GM21367 (cell line): ENCODE data around the gene ACER1.
"Not testable (repeated sequence)": the region's sequence is repeated elsewhere in the genome, so short reads cannot be mapped to it uniquely, and the experiment has no call there.

Source experiments
- ATAC-seq: cut with Tn5 transposase; IDR thresholded peaks from one replicate; pipeline ENCODE4 v1.9.1; 2021; ENCODE audit not compliant: unreplicated experiment

ACER1 gene

DNA sequence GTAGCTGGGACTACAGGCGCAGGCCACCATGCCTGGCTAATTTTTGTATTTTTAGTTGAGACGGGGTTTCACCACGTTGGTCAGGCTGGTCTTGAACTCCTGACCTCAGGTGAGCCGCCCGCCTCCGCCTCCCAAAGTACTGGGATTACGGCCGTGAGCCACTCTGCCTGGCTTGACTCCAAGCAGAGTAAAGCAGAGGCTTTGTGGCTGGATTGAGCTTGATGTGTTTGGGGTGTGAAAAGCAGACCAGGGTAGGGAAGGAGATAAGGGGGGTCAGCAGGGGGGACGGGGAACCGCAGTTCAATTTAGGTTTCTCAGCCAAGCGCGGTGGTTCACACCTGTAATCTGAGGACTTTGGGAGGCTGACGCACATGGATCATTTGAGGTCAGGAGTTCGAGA lies 23.8 kb upstream of the ACER1 start:
- ATAC-seq, result no peak

DNA sequence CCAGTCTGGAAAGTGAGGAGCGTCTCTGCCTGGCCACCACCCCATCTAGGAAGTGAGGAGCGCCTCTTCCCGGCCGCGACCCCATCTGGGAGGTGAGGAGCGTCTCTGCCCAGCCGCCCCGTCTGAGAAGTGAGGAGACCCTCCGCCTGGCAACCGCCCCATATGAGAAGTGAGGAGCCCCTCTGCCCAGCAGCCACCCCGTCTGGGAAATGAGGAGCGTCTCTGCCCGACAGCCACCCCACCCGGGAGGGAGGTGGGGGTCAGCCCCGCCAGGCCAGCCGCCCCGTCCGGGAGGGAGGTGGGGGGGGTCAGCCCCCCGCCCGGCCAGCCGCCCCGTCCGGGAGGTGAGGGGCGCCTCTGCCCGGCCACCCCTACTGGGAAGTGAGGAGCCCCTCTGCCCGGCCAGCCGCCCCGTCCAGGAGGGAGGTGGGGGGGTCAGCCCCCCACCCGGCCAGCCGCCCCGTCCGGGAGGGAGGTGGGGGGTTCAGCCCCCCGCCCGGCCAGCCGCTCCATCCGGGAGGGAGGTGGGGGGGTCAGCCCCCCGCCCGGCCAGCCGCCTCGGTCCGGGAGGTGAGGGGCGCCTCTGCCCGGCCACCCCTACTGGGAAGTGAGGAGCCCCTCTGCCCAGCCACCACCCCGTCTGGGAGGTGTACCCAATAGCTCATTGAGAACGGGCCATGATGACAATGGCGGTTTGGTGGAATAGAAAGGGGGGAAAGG lies 22.1 kb upstream of the ACER1 start:
- ATAC-seq, result not testable (repeated sequence)

DNA sequence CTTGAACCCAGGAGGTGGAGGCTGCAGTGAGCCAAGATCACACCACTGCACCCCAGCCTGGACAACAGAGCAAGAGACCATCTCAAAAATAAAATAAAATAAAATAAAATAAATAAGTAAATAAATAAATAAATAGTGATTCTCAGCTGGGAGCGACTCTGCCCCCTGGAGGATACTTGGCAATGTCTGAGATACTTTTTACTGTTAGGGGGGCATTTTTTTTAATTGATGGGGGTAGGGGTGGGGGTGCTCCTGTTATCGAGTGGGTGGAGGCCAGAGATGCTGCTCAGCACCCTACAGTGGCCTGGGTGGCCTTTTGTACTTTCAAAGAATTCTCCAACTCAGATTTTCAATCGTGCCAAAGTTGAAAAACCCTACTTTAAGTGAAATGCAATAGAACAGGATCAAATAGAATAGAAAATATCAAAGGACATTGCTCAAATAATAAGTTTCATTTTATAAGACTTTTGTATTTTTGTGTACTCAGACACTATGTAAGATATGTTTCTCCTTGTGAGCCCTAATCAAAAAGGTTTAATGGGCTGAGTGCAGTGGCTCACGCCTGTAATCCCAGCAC lies 20.8 kb upstream of the ACER1 start:
- no peak for ATAC-seq

DNA sequence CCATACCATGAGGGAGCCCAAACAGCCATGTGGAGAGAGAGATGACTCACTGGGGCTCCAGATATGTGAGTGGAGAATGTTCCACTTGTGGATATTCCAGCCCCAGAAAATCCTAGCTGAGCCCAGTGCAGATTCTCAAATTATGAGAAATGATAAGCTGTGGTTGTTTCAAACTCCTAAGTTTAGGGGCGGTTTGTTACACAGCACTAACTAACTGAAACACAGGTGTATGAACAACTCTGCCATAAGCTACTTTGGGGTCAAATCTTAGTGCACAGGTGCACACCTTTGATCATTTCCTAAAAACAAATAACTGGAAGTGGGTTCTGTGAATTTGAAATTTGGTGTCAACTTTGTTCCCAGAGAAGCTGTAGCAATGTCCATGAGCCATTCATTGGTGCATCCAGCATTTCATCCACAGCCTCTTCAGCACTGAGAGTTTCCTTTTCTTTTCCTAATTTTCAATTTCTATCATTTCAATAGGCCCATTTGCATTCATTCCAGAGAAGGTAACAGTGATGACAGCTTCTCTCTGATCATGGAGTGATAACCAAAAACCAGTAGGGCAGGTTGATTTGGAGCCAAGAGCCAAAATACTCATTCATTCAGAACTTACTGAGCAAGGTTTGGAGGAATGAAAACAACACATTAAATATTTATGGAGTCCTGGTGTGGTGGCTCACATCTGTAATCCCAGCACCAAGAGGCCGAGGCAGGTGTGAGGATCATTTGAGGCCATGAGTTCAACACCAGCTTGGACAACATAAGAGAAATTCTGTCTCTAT lies 19.2 kb upstream of the ACER1 start:
- no peak for ATAC-seq

DNA sequence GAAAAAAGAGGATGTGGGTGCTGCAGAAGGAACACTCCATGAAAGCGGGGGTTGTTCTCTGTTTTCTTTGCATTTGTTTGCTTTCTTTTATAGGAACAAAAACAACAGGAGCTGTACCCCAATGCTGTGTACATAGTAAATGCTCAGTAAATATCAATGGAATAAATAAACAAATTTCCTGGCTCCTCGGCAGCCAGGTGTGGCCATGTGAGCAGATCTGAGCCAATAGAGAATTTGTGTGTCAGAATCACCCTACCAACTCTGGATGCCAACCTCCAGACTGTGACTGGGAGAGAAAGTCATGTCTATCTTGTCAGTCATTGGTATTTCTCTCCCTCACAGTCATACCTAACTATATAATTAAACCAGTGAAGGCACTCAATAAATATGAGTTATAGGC lies 17.3 kb upstream of the ACER1 start:
- no peak for ATAC-seq

DNA sequence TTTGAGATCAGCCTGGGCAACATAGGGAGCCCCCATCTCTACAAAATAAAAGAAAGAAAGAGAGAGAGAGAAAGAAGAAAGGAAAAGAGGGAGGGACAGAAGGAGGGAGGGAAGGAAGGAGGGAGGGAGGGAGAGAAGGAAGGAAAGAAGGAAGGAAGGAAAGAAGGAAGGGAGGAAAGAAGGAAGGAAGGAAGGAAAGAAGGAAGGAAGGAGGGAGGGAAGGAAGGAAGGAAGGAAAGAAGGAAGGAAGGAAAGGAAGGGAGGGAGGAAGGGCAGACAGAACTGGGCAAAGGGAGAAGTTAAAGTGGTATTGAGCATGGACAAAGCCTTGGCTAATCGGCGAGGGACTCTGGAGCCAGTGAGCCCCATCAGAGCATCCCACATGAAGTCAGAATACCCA lies 15.9 kb upstream of the ACER1 start:
- not testable (repeated sequence) for ATAC-seq

DNA sequence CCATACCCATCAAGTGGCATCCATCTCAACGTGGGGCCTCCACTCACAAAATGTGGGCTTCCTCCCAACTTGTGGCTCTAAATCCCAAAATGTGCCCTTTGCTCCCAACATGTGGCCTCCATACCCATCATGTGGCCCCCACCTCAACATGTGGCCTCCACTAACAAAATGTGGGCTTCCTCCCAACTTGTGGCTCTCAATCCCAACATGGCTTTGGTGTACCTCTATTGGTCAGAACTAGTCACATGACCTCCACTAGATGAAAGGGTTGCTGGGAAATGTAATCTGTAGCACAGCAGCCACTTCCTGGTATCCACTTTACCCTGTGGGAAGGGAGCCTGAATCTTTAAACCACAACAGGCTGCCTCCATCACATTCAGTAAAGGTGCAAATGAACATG lies 10.1 kb upstream of the ACER1 start:
- no peak for ATAC-seq

DNA sequence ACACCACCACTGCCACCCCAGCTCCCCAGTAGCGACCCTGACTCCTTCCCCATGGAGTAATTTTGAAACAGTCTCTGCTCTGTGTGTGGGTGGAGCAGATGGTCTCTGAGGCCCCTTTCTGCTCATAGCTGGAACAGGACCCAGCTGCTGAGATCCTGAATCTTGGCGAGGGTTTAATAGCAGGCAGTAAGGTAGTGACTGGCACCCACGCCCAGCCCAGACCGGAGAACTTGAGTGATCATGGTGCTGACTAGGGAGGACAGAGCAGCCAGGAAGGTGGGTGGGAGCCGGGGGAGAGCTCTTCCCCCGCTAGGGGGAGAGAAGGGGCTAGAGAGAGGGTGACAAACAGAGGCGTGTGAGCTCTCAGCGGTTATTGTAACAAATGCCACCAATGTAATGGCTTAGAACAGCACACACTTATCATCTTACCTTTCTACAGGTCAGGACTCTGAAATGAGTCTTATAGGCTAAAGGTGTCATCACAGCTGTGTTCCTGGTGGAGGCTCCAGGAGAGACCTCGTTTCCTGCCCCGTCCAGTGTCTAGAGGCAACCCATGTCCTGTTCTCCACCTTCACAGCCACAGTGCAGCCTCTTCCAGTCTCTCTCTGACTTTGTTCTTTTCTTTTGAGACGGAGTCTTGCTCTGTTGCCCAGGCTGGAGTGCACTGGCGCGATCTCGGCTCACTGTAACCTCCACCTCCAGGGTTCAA lies 7.2 kb upstream of the ACER1 start:
- ATAC-seq, result no peak

DNA sequence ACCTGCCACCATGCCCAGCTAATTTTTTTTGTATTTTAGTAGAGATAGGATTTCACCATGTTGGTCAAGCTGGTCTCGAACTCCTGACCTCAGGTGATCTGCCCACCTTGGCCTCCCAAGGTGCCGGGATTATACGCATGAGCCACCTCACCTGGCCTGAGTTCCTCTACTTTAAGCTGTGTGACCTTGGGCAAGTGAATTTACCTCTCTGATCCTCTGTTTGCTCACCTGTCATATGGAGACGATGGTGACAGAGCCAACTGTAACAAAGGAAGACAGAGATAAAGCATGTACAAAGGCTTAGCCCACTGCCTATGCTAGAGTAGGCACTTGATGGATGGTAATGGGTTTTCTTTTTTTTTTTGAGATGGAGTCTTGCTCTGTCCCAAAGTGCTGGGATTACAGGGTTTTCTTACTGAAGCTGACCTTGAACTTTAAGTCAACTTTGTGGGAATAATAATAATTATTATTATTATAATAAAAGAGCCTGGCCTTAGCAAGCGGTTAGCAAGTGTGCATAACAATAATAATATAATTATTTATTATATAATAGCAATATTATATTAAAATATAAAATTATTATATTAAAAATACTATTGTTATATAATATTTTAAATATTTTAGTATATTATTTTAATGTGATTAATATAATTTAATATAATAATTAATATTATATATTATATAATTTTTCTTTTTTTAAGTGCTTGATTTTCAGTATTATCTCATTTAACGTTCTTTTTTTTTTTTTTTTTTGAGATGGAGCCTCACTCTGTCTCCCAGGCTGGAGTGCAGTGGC lies 1.3 kb upstream of the ACER1 start:
- ATAC-seq, result no peak

DNA sequence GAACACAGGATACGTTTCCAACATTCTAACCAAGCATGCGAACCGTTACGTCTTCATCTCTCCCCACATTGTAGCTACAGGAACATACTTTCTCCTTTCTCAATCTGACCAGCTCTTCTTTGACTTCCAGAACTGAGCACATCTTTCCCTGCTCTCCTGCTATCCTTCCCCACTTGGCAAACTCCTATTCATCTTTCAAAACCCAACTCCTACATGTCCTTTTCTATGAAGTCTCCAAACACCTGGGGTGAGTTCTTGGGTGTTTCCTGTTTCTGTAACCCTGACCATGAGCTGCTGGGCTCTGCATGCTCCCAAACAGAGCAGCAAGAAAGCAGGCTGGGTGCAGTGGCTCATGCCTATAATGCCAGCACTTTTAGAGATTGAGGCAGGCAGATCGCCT lies 6.6 kb downstream of the ACER1 start:
- no peak for ATAC-seq

DNA sequence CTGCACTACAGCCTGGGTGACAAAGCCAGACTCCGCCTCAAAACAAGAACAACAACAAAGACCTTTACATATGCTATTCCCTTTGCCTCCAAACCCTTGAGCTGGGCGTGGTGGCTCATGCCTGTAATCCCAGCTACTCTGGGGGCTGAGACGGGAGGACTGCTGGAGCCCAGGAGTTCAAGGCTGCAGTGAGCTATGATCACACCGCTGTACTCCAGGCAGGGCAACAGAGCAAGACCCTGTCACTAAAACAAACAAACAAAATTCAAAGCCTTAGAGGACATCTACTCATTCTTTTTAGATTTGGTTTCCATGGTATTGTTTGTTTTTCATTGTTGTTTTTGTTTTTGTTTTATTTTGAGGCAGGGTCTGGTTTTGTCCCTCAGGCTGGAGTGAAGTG lies 7.8 kb downstream of the ACER1 start:
- no peak for ATAC-seq

DNA sequence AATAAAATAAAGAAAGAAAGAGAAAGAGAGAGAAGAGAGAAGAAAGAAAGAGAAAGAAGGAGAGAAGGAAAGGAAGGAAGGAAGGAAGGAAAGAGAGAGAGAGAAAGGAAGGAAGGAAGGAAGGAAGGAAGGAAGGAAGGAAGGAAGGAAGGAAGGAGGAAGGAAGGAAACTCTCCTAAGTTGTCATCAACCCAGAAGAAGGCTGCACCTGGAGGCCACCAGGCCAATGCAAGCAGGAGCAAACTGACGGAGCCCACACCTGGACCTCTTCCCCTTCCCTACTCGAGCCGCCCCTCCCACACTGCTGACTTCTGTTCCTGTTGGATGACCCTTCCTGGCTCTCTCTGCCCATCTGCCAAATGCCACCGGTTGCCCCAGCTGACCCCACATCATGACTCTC lies 8.7 kb downstream of the ACER1 start:
- ATAC-seq, result no peak

DNA sequence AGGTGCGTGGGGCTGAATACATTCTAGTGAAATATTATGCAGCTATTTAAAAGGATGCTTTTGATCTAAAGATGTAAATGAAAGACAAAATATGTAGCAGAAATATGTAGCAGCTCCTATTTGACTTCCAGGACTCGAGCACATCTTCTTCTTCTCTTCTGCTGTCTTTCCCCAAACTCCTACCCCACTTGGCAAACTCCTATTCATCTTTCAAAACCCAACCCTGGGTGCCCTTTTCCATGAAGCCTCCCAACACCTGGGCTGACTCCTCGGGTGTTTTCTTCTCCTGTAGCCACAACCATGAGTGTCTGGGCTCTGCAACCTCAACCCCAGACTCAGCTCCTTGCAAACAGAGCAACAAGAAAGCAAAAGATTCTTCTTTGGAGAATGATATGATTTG lies 11.1 kb downstream of the ACER1 start:
- ATAC-seq, result no peak

DNA sequence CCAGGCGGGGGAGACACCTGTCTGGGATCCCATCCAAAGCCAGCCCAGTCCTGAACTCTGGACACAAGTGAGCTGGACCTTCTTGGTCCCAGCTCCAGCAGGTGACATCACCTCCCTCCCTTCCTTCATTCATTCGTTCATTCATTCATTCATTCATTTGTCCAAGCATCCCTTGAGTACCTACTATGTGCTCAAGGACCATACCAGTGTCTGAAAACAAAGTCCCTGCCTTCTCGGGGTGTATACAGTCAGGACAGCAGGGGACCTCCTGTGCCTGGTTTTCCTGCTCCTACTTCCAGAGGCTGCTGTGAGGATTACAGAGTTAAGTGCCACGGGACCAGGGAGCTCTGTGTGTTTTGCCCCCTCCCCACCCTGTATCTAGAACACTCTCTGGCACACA lies 14.0 kb downstream of the ACER1 start:
- ATAC-seq, result no peak

DNA sequence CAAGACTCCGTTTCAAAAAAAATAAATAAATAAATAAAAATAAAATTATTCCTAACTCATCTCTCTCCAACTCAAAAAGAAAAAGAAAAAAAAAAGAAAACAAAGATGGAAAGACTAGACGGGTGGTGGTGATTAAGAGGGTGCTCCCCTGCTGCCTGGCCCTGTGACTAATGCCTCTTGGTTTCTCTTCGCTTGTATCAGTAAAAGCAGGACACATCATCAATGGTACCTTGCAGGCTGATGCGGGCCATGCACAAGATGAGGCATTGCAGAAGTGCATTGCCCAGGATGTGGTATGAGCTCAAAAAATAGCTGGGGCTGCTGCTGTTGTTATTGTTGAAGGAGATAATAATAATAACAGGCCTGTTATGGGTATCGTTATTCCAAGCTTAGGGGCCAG lies 14.6 kb downstream of the ACER1 start:
- no peak for ATAC-seq

DNA sequence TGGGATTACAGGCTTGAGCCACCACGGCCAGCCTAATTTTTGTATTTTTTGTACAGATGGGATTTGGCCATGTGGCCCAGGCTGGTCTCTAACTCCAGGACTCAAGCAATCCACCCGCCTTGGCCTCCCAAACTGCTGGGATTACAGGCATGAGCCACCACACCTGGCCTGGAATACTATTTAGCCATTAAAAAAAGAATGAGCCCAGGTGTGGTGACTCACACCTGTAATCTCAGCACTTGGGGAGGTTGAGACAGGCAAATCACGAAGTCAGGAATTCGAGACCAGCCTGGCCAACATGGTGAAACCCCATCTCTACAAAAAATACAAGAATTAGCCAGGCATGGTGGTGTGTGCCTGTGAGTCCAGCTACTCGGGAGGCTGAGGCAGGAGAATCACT lies 17.8 kb downstream of the ACER1 start:
- not testable (repeated sequence) for ATAC-seq

DNA sequence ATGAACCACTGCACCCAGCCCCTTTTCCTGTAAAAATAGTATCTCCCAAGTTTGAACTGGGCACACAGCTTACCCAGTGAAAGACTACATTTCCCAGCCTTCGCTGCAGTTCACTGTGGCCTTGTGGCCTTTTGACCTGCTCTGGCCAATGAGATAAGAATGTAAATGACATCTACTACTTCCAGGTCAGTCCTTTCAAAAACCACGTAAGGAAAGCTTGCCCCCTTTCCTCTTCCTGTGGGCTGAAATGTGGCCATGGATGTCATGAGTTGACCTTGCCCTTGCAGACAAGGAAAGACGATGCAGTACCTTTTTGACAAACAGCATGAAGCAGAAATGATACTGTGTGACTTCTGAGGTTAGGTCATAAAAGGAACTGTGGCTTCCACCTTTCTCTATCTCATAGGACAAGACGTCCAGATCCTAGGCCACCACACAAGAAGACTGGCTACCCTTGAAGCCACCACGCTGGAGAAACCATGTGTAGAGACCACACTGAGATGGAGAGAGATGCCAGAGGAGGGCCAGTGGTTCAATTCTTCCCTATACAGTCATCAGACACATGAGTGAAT lies 19.9 kb downstream of the ACER1 start:
- ATAC-seq, result no peak

DNA sequence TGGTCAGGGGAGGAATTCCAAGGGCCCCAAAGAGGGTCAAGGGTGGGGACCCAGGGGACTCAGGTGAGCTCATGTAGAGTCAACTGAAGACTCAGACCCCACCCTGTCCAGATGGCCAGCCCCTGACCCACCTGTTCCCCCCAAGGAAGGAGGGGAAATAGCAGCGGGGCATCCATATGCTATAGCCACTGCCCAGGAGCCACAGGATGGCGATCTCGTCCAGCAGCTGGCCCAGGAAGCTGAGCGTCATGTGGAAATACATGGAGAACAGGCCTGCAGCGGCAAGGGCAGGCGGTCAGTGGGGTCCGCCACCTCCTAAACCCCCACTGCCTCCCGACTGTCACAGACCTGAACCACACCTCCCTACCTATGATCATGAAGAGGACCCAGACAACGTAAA lies 21.4 kb downstream of the ACER1 start:
- no peak for ATAC-seq

DNA sequence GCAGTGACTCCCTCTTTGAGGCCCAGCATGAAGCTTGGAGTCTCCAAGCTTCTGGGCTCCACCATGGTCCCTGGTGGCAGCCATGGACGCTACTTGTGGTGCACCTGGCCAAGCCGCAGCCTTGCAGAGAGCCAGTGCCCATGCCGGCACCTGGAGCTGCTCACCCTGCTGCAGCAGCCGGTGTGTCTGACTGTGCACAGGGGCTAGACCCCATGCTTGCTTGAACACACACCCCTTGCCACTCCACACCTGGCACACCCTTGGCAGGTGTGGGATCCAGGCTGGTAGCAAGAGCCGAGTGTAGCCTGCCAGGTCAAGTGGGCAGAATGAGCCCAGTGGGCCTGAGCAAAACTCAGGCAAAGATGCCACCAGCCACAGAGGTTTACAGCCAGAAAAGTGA lies 35.0 kb downstream of the ACER1 start:
- ATAC-seq, result no peak

DNA sequence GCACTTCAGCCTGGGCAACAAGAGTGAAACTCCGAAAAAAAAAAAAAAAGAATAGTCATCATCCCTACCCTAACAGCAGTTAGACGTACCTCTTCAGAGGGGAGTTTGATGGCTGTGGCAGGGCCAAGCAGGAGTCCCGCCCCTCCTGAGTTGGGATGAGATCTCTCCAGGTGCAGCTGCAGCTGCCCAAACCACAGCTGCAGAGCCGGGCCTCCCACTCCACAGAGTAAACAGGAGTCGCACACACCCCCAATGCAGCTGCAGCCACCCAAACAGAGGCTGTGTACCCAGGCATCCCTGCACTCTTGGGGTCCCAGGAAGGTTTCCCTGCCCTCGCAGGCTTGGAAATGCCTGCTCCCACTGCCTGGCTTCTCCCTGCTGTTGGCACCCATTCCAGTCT lies 36.2 kb downstream of the ACER1 start:
- ATAC-seq, result no peak

DNA sequence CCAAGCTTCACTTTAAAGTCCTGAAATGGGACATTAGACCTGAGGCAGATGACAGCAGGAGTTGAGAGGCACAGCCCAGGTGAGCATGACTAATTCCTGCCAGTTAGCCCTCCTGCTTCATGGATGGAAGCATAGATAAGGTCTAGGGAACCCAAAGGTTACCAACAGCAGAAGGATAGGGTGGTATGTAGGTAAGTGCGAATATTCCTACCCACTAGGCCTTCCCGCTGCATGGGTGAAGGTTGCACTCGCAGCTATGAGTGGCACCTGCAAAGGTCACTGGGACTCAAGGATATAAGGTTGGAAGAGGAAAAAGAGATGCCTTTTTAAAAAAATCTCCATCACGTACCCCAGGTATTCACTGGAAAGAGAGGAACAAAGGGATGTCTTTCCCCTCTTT lies 41.4 kb downstream of the ACER1 start:
- no peak for ATAC-seq
